T47D (cell line): ENCODE data around the gene ZC2HC1C.

Experiments
- DNase-seq, 2 experiments: peaks; one replicate each; pipeline versions ENCODE4 v3.0.0 to v3.0.0-alpha.2; 2011 to 2012; ENCODE audit warnings: low read depth in 1 of 2, low spot score in 1 of 2
- JUND ChIP-seq: IDR thresholded peaks from 2 replicates; pipeline ENCODE4 v1.6.1; 2012; ENCODE audit warnings: low read depth
- in situ Hi-C: cut with HindIII; loops from 2 replicates; pipeline ENCODE4 v1.10.0; 2016; ENCODE audit warnings: low sequenced_read_pairs, low pct_unique_long_range_greater_than_20kb

The ZC2HC1C gene

GRCh38 chr14:75088153-75088552 is 18.7 kb downstream of the ZC2HC1C start:
- TF ChIP-seq JUND, result no peak
- no peak for DNase-seq
- in situ Hi-C loops, result no loop called here

- peak; percentile 35 to 83 for DNase-seq
- in situ Hi-C loops, result no loop called here
- no peak for TF ChIP-seq JUND
Observed at GRCh38 chr14:75088566-75089373, 19.3 kb downstream of the ZC2HC1C start.

- TF ChIP-seq JUND, result no peak
- in situ Hi-C loops, result no loop called here
- DNase-seq, result no peak
Observed at GRCh38 chr14:75090353-75090752, 20.9 kb downstream of the ZC2HC1C start.

- in situ Hi-C loops, result no loop called here
- no peak for TF ChIP-seq JUND
- DNase-seq, result no peak
Observed at GRCh38 chr14:75091251-75091650, 21.8 kb downstream of the ZC2HC1C start.

- TF ChIP-seq JUND, result no peak
- no peak for DNase-seq
- in situ Hi-C loops, result no loop called here
Observed at GRCh38 chr14:75092698-75093097, 23.3 kb downstream of the ZC2HC1C start.

GRCh38 chr14:75094896-75095295 is 25.5 kb downstream of the ZC2HC1C start:
- DNase-seq, result no peak
- in situ Hi-C loops, result no loop called here
- TF ChIP-seq JUND, result no peak

- in situ Hi-C loops, result no loop called here
- DNase-seq, result no peak
- TF ChIP-seq JUND, result no peak
Observed at GRCh38 chr14:75095690-75096089, 26.2 kb downstream of the ZC2HC1C start.

- no peak for TF ChIP-seq JUND
- in situ Hi-C loops, result no loop called here
- no peak for DNase-seq
Observed at GRCh38 chr14:75096959-75097358, 27.5 kb downstream of the ZC2HC1C start.

- DNase-seq, result no peak
- in situ Hi-C loops, result no loop called here
- no peak for TF ChIP-seq JUND
Observed at GRCh38 chr14:75098212-75098611, 28.8 kb downstream of the ZC2HC1C start.

GRCh38 chr14:75098682-75099081 is 29.2 kb downstream of the ZC2HC1C start:
- in situ Hi-C loops, result no loop called here
- no peak for DNase-seq
- TF ChIP-seq JUND, result no peak

- DNase-seq, result peak in 1 of 2 experiments; percentile 27
- TF ChIP-seq JUND, result no peak
Observed at GRCh38 chr14:75101491-75101890, 32.0 kb downstream of the ZC2HC1C start.

GRCh38 chr14:75107186-75107585 is 37.7 kb downstream of the ZC2HC1C start:
- in situ Hi-C loops, result no loop called here
- no peak for DNase-seq

More at GRCh38 chr14:75101491-75101890, 32.0 kb downstream of the ZC2HC1C start:
- in situ Hi-C loops, result no loop called here

GRCh38 chr14:75109877-75110276 is 40.4 kb downstream of the ZC2HC1C start:
- in situ Hi-C loops, result no loop called here
- no peak for DNase-seq
- no peak for TF ChIP-seq JUND

More at GRCh38 chr14:75107186-75107585, 37.7 kb downstream of the ZC2HC1C start:
- TF ChIP-seq JUND, result no peak

- in situ Hi-C loops, result no loop called here
- no peak for DNase-seq
- TF ChIP-seq JUND, result no peak
Observed at GRCh38 chr14:75113932-75114539, 44.6 kb downstream of the ZC2HC1C start.
